Glomerular visceral epithelial cell (primary cell): Measurements from ENCODE around the gene SELENOO.

Experiments used
- DNase-seq: peaks from one replicate; pipeline ENCODE4 v3.0.0-alpha.2; 2016; ENCODE audit errors: extremely low spot score

The SELENOO gene

GRCh38 chr22:50253046-50253915, 52.5 kb downstream of the SELENOO start:
- DNase-seq, result no peak

GRCh38 chr22:50253941-50254340, 53.1 kb downstream of the SELENOO start:
- DNase-seq, result no peak

- DNase-seq, result no peak
These were observed 54.3 kb downstream of the SELENOO start for GRCh38 chr22:50255099-50255498.

- no peak for DNase-seq
These were observed 54.8 kb downstream of the SELENOO start for GRCh38 chr22:50255607-50256006.

- DNase-seq, result no peak
These were observed 55.5 kb downstream of the SELENOO start for GRCh38 chr22:50256258-50256862.

- no peak for DNase-seq
These were observed 56.2 kb downstream of the SELENOO start for GRCh38 chr22:50257041-50257440.

- DNase-seq, result no peak
These were observed 56.9 kb downstream of the SELENOO start for GRCh38 chr22:50257451-50258360.

- no peak for DNase-seq
These were observed 57.8 kb downstream of the SELENOO start for GRCh38 chr22:50258361-50259292.

- no peak for DNase-seq
These were observed 58.5 kb downstream of the SELENOO start for GRCh38 chr22:50259302-50259701.

- no peak for DNase-seq
These were observed 59.6 kb downstream of the SELENOO start for GRCh38 chr22:50260434-50260800.

GRCh38 chr22:50260801-50261614, 60.2 kb downstream of the SELENOO start:
- peak; percentile 56 for DNase-seq

- DNase-seq, result peak; percentile 35
These were observed 61.0 kb downstream of the SELENOO start, which contains the start of gene MAPK12 for GRCh38 chr22:50261615-50262459. Gene MAPK12 (minus strand): TSS chr22:50261683. CDS start chr22:50261509, 174 bp downstream.

GRCh38 chr22:50262460-50262911, 61.7 kb downstream of the SELENOO start:
- DNase-seq, result peak; percentile 50

- DNase-seq, result no peak
These were observed 62.3 kb downstream of the SELENOO start for GRCh38 chr22:50262973-50263617.

- no peak for DNase-seq
These were observed 63.4 kb downstream of the SELENOO start for GRCh38 chr22:50264104-50264745.

- no peak for DNase-seq
These were observed 64.3 kb downstream of the SELENOO start for GRCh38 chr22:50264946-50265669.

- no peak for DNase-seq
These were observed 66.2 kb downstream of the SELENOO start for GRCh38 chr22:50266994-50267393.
